H9 (cell line): ENCODE measurements around the gene IL36B. TPM values are rescaled to one million over a fixed set of nuclear protein-coding genes. Genes with fewer than 3 reads are reported as not detected.

ENCODE experiments used
- DNase-seq: peaks from one replicate; pipeline ENCODE4 v3.0.0-alpha.2; 2017
- H2AFZ ChIP-seq: one replicate; pipeline ENCODE4 v1.6.1; 2013; ENCODE audit warnings: mild to moderate bottlenecking, low read length, control low read depth, moderate library complexity
- H2AK5ac ChIP-seq: 2 replicates; pipeline ENCODE4 v1.6.1; 2013; ENCODE audit warnings: low read length, control low read depth, mixed read lengths; ENCODE audit not compliant: insufficient read length
- H2BK120ac ChIP-seq: one replicate; pipeline ENCODE4 v1.6.1; 2013; ENCODE audit warnings: low read depth, mild to moderate bottlenecking, low read length, control low read depth, inconsistent platforms; ENCODE audit not compliant: poor library complexity, severe bottlenecking
- H2BK12ac ChIP-seq: 2 replicates; pipeline ENCODE4 v1.6.1; 2013; ENCODE audit warnings: low read length, control low read depth, mixed read lengths, low read depth; ENCODE audit not compliant: insufficient read length
- H2BK15ac ChIP-seq: 2 replicates; pipeline ENCODE4 v1.6.1; 2013; ENCODE audit warnings: low read depth, low read length, control low read depth
- H2BK20ac ChIP-seq: one replicate; pipeline ENCODE4 v1.6.1; 2013; ENCODE audit warnings: low read depth, mild to moderate bottlenecking, low read length, control low read depth, inconsistent platforms; ENCODE audit not compliant: poor library complexity, severe bottlenecking
- H2BK5ac ChIP-seq: 2 replicates; pipeline ENCODE4 v1.6.1; 2013; ENCODE audit warnings: low read length, control low read depth, mixed read lengths; ENCODE audit not compliant: insufficient read length
- H3K14ac ChIP-seq: 2 replicates; pipeline ENCODE4 v1.6.1; 2013; ENCODE audit warnings: low read length, control low read depth; ENCODE audit not compliant: insufficient read depth
- H3K18ac ChIP-seq: 2 replicates; pipeline ENCODE4 v1.6.1; 2013; ENCODE audit warnings: low read depth, mild to moderate bottlenecking, mixed read lengths, low read length, control low read depth; ENCODE audit not compliant: insufficient read length
- H3K23ac ChIP-seq: 2 replicates; pipeline ENCODE4 v1.6.1; 2013; ENCODE audit warnings: low read length, control low read depth, mixed read lengths, low read depth; ENCODE audit not compliant: insufficient read length
- H3K23me2 ChIP-seq: 2 replicates; pipeline ENCODE4 v1.6.1; 2013; ENCODE audit warnings: low read depth, mild to moderate bottlenecking, mixed read lengths, low read length, control low read depth; ENCODE audit not compliant: insufficient read length, poor library complexity, severe bottlenecking
- H3K27ac ChIP-seq: 2 replicates; pipeline ENCODE4 v1.5.1; 2013; ENCODE audit warnings: low read length, control low read depth, mixed read lengths, low read depth; ENCODE audit not compliant: insufficient read length
- H3K27me3 ChIP-seq: 2 replicates; pipeline ENCODE4 v1.6.1; 2013; ENCODE audit warnings: low read length, control low read depth, inconsistent platforms; ENCODE audit not compliant: insufficient read depth
- H3K4ac ChIP-seq: 2 replicates; pipeline ENCODE4 v1.6.1; 2013; ENCODE audit warnings: low read depth, mild to moderate bottlenecking, control low read depth, inconsistent platforms, low read length, moderate library complexity
- H3K4me1 ChIP-seq: 2 replicates; pipeline ENCODE4 v1.6.1; 2013; ENCODE audit warnings: low read length, control low read depth, inconsistent platforms; ENCODE audit not compliant: insufficient read depth
- H3K4me2 ChIP-seq: 2 replicates; pipeline ENCODE4 v1.6.1; 2013; ENCODE audit warnings: low read length, control low read depth, mixed read lengths; ENCODE audit not compliant: insufficient read length, insufficient read depth
- H3K56ac ChIP-seq: 2 replicates; pipeline ENCODE4 v1.6.1; 2013; ENCODE audit warnings: low read depth, mild to moderate bottlenecking, mixed read lengths, low read length, control low read depth; ENCODE audit not compliant: insufficient read length
- H3K79me1 ChIP-seq: 2 replicates; pipeline ENCODE4 v1.6.1; 2013; ENCODE audit warnings: low read depth, mild to moderate bottlenecking, moderate library complexity, low read length, control low read depth, inconsistent platforms; ENCODE audit not compliant: insufficient read depth, poor library complexity, severe bottlenecking
- H3K79me2 ChIP-seq: 2 replicates; pipeline ENCODE4 v1.6.1; 2013; ENCODE audit warnings: low read length, control low read depth, inconsistent platforms; ENCODE audit not compliant: insufficient read depth
- H3K9ac ChIP-seq: 2 replicates; pipeline ENCODE4 v1.6.1; 2013; ENCODE audit warnings: low read length, control low read depth, mixed read lengths; ENCODE audit not compliant: insufficient read length; ENCODE audit errors: extremely low read depth
- H3K9me3 ChIP-seq: one replicate; pipeline ENCODE4 v1.6.1; 2013; ENCODE audit warnings: low read depth, low read length, inconsistent platforms; ENCODE audit not compliant: control insufficient read depth
- H3T11ph ChIP-seq: one replicate; pipeline ENCODE4 v1.6.1; 2013; ENCODE audit warnings: mild to moderate bottlenecking, low read length, control low read depth, inconsistent platforms
- H4K20me1 ChIP-seq: one replicate; pipeline ENCODE4 v1.6.1; 2013; ENCODE audit not compliant: control insufficient read depth, insufficient read length, insufficient read depth
- H4K5ac ChIP-seq: 2 replicates; pipeline ENCODE4 v1.6.1; 2013; ENCODE audit warnings: low read depth, mild to moderate bottlenecking, mixed read lengths, low read length, control low read depth; ENCODE audit not compliant: insufficient read length
- H4K8ac ChIP-seq: replicated peaks from 2 replicates; pipeline ENCODE4 v1.6.1; 2013; ENCODE audit warnings: low read length, control low read depth, mixed read lengths, low read depth; ENCODE audit not compliant: insufficient read length
- H4K91ac ChIP-seq: 2 replicates; pipeline ENCODE4 v1.6.1; 2013; ENCODE audit warnings: low read depth, mild to moderate bottlenecking, moderate library complexity, mixed read lengths, low read length, control low read depth; ENCODE audit not compliant: insufficient read length
- H3K27ac Mint-ChIP-seq, 3 experiments: 2 replicates in 2 of 3; 3 replicates in 1 of 3; pipeline ENCODE4 v1.8.0; 2020 to 2021; ENCODE audit warnings: mixed read lengths in 3 of 3, mild to moderate bottlenecking in 1 of 3, moderate library complexity in 1 of 3
- H3K27me3 Mint-ChIP-seq: 2 replicates; pipeline ENCODE4 v1.8.0; 2021; ENCODE audit warnings: low read depth, mild to moderate bottlenecking, moderate library complexity, mixed read lengths
- H3K36me3 Mint-ChIP-seq, 3 experiments: 2 replicates in 2 of 3; 3 replicates in 1 of 3; pipeline ENCODE4 v1.8.0; 2020 to 2021; ENCODE audit warnings: low read depth in 3 of 3, mixed read lengths in 3 of 3; ENCODE audit not compliant: insufficient read depth in 1 of 3
- H3K4me1 Mint-ChIP-seq, 2 experiments: 2 replicates each; pipeline ENCODE4 v1.8.0; 2020; ENCODE audit warnings: mixed read lengths in 2 of 2
- H3K4me3 Mint-ChIP-seq, 2 experiments: 2 replicates in 1 of 2; 3 replicates in 1 of 2; pipeline ENCODE4 v1.8.0; 2020 to 2021; ENCODE audit warnings: mild to moderate bottlenecking in 2 of 2, mixed read lengths in 2 of 2, moderate library complexity in 1 of 2
- H3K9me3 Mint-ChIP-seq, 2 experiments: 2 replicates in 1 of 2; 3 replicates in 1 of 2; pipeline ENCODE4 v1.8.0; 2020; ENCODE audit warnings: mild to moderate bottlenecking in 2 of 2, mixed read lengths in 2 of 2, moderate library complexity in 1 of 2
- CTCF ChIP-seq: fragments of 200-600 bp; sonication (generic); conservative IDR thresholded peaks from 3 replicates; pipeline ENCODE4 v1.8.0; 2021; ENCODE audit warnings: antibody characterized with exemption, mild to moderate bottlenecking
- WGBS: extraction: QIAGEN DNeasy Blood & Tissue Kit; methylation state at CpG from one replicate; pipeline ENCODE4 v1.1.7; 2013; ENCODE audit warnings: missing lambda C conversion rate, low lambda C conversion rate, mixed read lengths; ENCODE audit not compliant: insufficient read length; ENCODE audit errors: extremely low coverage; 5-methylcytosine and 5-hydroxymethylcytosine counted together
- total RNA-seq: library from RNA; stranded (reverse); gene quantifications from 2 replicates; pipeline ENCODE4 v1.2.1, GENCODE V29; 2021

The IL36B gene
- total RNA-seq, 1 experiment from 2014 or later, result not detected

GRCh38 chr2:113078350-113078839, 25.7 kb upstream of the IL36B start:
- Histone ChIP-seq H3K56ac (no peak overlapping the region), H2BK20ac (no peak overlapping the region), H3K9me3 (no peaks in the 10 kb centered on the region), H3K4ac (no peak overlapping the region), H3K79me2 (no peaks in the 10 kb centered on the region), H4K91ac (no peak overlapping the region), H4K5ac (no peak overlapping the region), H3K23me2 (no peaks in the 10 kb centered on the region), H3K4me1 (no peaks in the 10 kb centered on the region), H2BK5ac (no peak overlapping the region), H4K8ac (no peak overlapping the region), H2AK5ac (no peak overlapping the region), H2BK120ac (no peak overlapping the region), H3T11ph (no peak overlapping the region), H2AFZ (no peak overlapping the region), H3K4me2 (no peak overlapping the region), H3K27ac (no peak overlapping the region), H3K9ac (no peak overlapping the region), H2BK15ac (no peak overlapping the region), H3K14ac (no peak overlapping the region), H3K27me3 (no peaks in the 10 kb centered on the region), H3K79me1 (no peaks in the 10 kb centered on the region), H3K18ac (no peak overlapping the region), H4K20me1 (no peaks in the 10 kb centered on the region), H2BK12ac (no peak overlapping the region), H3K23ac (no peak overlapping the region)
- no peak for DNase-seq
- no peak overlapping the region for H3K27ac Mint-ChIP-seq
- H3K27me3 Mint-ChIP-seq, result peaks cover 47% of the 10 kb centered on the region
- peaks cover 0 to 3% of the 10 kb centered on the region in 2 experiments; a peak in 1 of 5 replicates for H3K9me3 Mint-ChIP-seq
- TF ChIP-seq CTCF, result no peak
- no peak overlapping the region for H3K4me3 Mint-ChIP-seq
- no peaks in the 10 kb centered on the region for H3K36me3 Mint-ChIP-seq
- H3K4me1 Mint-ChIP-seq, result peaks cover 5 to 6% of the 10 kb centered on the region in 2 experiments
- WGBS, result no CpG with 5 or more reads among the region's 6 CpGs
